Pulmonary artery endothelial cell (primary cell): ENCODE data around the gene ATG13. TPM values are rescaled to one million over a fixed set of nuclear protein-coding genes. Genes with fewer than 3 reads are reported as not detected.

Source experiments
- DNase-seq: peaks from one replicate; pipeline ENCODE4 v3.0.0-alpha.2; 2011; ENCODE audit warnings: low read depth, low spot score
- total RNA-seq: library from RNA; depleted of rRNA; stranded (reverse); fragments of >200 nt; gene quantifications from 2 replicates; pipeline ENCODE4 v1.2.3, GENCODE V29; 2014

The ATG13 gene
- total RNA-seq, 1 donor from 2014 or later: 54.1 TPM

DNA sequence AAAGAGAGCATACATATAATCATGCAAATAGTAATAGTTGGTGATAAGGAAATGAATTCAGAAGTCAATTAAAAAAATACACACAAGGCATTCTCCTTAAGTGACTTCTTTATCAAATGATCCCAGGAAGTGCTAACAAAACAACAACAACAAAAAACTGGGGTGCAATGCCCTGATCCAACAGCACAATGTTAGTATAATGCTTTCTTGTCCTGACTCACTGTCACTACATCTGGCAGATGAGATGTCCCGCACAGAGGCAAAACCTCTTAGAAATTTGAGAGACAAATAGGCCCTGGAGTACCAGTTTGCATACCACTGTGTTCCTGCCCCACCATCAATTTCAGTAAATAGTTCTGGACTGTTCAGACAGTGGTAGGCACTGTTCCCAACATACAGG is 12.6 kb upstream of the ATG13 start:
- no peak for DNase-seq

DNA sequence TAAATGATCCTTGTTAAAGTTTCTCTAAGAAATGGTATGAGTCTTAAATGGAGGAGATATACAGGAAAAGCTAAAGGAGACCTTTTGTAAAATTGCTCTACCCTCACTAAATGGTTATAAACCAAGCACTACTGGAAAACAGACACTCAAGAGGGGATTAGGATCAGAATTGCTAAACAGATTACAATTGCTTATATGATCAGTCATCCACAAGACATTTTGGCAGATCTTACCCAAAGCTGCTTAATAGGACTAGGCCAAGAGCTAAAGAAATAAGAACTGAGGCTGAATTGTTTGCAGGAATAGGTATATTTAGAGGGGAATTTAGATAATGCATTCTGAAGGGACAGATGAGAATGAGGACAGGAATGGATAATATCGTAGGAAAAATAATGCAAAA is 9.8 kb upstream of the ATG13 start:
- DNase-seq: no peak

- no peak for DNase-seq
These were observed 8.0 kb upstream of the ATG13 start for GRCh38 chr11:46609386-46609785.

DNA sequence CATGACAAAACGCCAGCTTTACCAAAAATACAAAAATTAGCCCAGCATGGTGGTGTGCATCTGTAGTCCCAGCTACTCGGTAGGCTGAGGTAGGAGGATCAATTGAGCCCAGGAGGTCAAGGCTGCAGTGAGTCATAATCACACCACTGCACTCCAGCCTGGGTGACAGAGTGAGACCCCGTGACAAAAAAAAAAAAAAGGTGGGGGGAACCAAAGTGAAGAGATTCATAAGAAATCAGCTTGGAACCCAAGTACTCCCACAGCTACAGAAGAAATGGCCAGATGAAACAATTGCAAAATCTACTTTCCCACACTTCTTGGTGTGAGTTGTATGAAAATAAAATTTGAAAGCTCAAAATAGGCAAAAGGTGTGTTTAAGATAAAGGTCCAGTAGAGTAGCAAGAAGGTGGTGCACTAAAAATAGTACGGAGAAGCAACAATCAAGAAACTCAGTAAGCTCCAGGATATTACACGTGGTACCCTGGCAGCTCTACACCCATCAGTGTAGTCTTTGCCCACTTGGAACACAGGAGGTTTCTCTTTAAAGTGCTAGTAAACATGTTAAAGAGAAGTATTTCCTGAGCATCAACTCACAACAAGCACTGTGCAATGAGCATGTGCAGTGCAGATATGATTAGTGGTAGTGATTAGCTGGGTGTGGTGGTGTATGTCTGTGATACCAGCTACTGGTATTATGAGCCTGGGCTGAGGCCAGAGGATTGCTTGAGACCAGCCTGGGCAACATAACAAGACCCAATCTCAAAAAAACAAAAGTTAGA is 5.6 kb upstream of the ATG13 start:
- no peak for DNase-seq

- DNase-seq: no peak
These were observed 5.0 kb upstream of the ATG13 start for GRCh38 chr11:46612326-46612725.

- DNase-seq: no peak
These were observed 1.6 kb upstream of the ATG13 start for GRCh38 chr11:46615756-46616155.

DNA sequence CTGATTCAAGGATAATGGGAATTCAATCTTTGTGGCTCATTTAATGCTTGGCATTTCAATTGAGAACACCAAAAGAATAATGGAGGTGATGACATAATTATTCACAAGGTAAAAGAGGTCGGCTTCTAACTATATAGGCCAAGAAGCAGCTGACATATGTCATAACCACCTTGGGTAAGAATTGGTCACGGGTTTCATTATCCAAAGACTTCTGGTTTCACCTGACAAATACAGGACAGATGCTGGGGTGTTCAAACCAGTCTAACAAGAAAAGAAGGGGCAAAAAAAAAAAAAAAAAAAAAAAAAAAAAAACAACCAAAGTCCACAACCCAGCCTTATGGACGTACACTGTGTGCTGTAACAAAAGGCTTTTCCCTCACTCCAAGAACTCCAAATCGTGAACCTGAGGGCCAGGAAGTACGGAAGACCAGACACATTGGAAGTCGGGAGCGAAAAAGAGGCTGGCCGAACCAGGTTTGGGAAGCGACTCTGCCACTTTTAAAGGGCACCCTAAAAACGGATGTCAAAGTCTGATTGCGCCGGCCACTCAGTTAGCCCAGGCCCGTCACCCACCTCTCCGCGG is 711 bp upstream of the ATG13 start:
- no peak for DNase-seq

DNA sequence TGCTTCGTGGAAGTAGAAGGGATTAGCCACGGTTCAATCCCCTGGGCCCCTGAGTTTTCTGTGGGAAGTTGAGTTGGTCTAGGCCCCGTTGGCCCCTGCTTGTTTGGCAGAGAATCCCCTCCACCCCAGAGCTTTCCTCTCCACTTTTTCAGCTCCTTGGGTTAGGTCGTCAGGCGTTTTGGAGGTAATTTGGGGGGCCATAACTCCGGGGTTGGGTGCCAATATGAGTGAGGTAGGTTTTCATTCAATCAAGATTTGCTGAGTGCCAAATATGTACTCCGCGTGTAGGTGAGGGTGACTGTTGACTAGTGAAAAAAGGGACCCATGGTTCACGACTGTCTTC is 590 bp downstream of the ATG13 start:
- DNase-seq: no peak

- DNase-seq: no peak
These were observed 1.5 kb downstream of the ATG13 start for GRCh38 chr11:46618837-46619236.

- DNase-seq: no peak
These were observed 8.1 kb downstream of the ATG13 start for GRCh38 chr11:46625406-46625805.

DNA sequence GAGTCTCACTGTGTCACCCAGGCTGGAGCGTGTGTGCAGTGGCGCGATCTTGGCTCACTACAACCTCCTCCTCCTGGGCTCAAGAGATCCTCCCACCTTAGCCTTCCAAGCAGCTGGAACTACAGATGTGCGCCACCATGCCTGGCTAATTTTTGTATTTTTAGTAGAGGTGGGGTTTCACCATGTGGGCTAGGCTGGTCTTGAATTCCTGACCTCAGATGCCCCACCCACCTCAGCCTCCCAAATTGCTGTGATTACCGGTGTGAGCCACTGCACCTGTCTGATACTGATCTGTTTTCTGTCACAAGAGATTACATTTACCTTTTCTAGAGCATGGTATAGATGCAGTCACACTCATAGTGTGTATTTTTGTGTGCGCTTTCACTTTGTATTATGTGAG is 11.6 kb downstream of the ATG13 start:
- no peak for DNase-seq

- no peak for DNase-seq
These were observed 12.9 kb downstream of the ATG13 start for GRCh38 chr11:46630237-46630636.

- no peak for DNase-seq
These were observed 14.3 kb downstream of the ATG13 start for GRCh38 chr11:46631676-46632075.

- DNase-seq: no peak
These were observed 15.1 kb downstream of the ATG13 start for GRCh38 chr11:46632502-46632901.

GRCh38 chr11:46633291-46634217 is 16.2 kb downstream of the ATG13 start:
- DNase-seq: no peak

GRCh38 chr11:46635557-46636139 is 18.3 kb downstream of the ATG13 start:
- DNase-seq: no peak

GRCh38 chr11:46637546-46637945 is 20.2 kb downstream of the ATG13 start:
- no peak for DNase-seq

- DNase-seq: no peak
These were observed 22.0 kb downstream of the ATG13 start for GRCh38 chr11:46639197-46639839.

GRCh38 chr11:46640036-46640788 is 22.9 kb downstream of the ATG13 start:
- DNase-seq: no peak

- no peak for DNase-seq
These were observed 24.3 kb downstream of the ATG13 start for GRCh38 chr11:46641639-46642038.
